WTC11 (cell line): ENCODE data around the gene CCDC157. TPM values are rescaled to one million over a fixed set of nuclear protein-coding genes. Genes with fewer than 3 reads are reported as not detected.

Source experiments
- ZSCAN18 ChIP-seq: fragments of 250-450 bp; sonication (Bioruptor Pico); IDR thresholded peaks from 2 replicates; pipeline ENCODE4 v2.1.2; 2022; ENCODE audit warnings: mild to moderate bottlenecking, moderate library complexity
- total RNA-seq: library from RNA; stranded (reverse); gene quantifications from 3 replicates; pipeline ENCODE4 v1.2.3, GENCODE V29; 2021

The CCDC157 gene
- total RNA-seq, 1 experiment from 2014 or later: 6.5 TPM

- no peak for TF ChIP-seq ZSCAN18 (CRISPR knock-in tag)
Measured at GRCh38 chr22:30425616-30426387, 69.0 kb downstream of the CCDC157 start, which contains the start of gene MTFP1 (continued).

Other genes starting within 250 kb of the CCDC157 start
- 4.6 to 7.2 TPM (median 6.1 TPM) in 3 replicates for gene LIF, start 110.2 kb upstream of the CCDC157 start, total RNA-seq
- not detected in 3 replicates for gene OSM, start 90.2 kb upstream of the CCDC157 start, total RNA-seq
- 15.8 to 18.6 TPM (median 16.0 TPM) in 3 replicates for gene CASTOR1, start 67.5 kb upstream of the CCDC157 start, total RNA-seq
- 7.5 to 11.1 TPM (median 9.6 TPM) in 3 replicates for gene TBC1D10A, start 30.1 kb upstream of the CCDC157 start, total RNA-seq
- gene SF3A1, start 113 bp upstream of the CCDC157 start, total RNA-seq: 214 to 272 TPM (median 227 TPM) in 3 replicates
- gene RNF215, start 30.4 kb downstream of the CCDC157 start, total RNA-seq: 25.4 to 28.6 TPM (median 27.6 TPM) in 3 replicates
- 2.4 to 3.9 TPM (median 3.9 TPM) in 3 replicates for gene SEC14L2, start 40.0 kb downstream of the CCDC157 start, total RNA-seq
- gene MTFP1, start 68.8 kb downstream of the CCDC157 start, total RNA-seq: 75.0 to 78.7 TPM (median 75.5 TPM) in 3 replicates
- not detected in 3 replicates for gene SEC14L3, start 115.0 kb downstream of the CCDC157 start, total RNA-seq
- gene SEC14L4, start 148.7 kb downstream of the CCDC157 start, total RNA-seq: 1.9 to 2.9 TPM (median 2.8 TPM) in 3 replicates
- 1.6 to 2.0 TPM (median 1.7 TPM) in 3 replicates for gene SEC14L6, start 189.7 kb downstream of the CCDC157 start, total RNA-seq
- gene GAL3ST1, start 217.7 kb downstream of the CCDC157 start, total RNA-seq: 11.0 to 11.6 TPM (median 11.2 TPM) in 3 replicates
- 108 to 128 TPM (median 109 TPM) in 3 replicates for gene PES1, start 234.9 kb downstream of the CCDC157 start, total RNA-seq